HG03175 (cell line): ENCODE measurements around the gene PITPNC1.
"Not testable (repeated sequence)": the region's sequence is repeated elsewhere in the genome, so short reads cannot be mapped to it uniquely, and the experiment has no call there.

Experiments
- ATAC-seq: cut with Tn5 transposase; IDR thresholded peaks from one replicate; pipeline ENCODE4 v1.9.1; 2021; ENCODE audit warnings: mild to moderate bottlenecking, moderate library complexity; ENCODE audit not compliant: unreplicated experiment

The PITPNC1 gene

DNA sequence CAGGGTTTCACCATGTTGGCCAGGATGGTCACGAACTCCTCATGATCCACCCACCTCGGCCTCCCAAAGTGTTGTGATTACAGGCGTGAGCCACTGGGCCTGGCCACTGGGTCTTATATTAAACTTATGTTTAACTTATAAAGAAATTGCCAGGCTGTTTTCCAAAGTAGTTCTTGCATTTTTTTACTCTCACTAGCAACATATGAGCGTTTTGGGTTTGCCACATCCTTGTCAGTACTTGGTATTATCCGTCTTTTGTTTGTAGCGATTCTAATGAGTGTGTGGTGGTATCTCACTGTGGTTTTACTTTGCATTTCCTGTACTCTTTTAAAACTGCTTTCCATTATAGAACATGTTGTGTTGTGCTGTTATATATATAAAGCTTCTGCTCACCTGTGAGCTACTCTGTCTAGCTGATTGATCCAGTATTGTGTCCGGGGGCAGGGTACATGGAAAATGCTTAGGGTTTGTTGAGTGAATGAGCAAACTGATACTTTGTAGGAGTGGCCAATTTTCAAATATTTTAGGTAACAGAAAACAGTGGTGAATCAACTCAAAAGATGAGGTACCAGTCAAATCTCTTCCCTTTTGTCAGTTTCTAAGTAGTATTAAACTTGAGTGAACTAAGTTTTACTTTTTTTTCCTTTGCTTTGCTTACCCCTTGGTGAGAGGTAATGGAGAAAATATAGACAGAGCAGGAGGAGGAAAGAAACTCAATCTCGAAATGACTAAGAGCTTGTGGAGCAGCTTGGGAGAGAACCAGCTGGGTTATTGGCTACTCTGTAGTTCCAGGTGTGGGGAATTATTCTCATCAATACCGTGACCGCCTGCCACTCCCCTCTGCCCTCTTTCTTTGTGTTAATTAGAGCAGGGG lies 75.8 kb downstream of the PITPNC1 start:
- no peak for ATAC-seq

DNA sequence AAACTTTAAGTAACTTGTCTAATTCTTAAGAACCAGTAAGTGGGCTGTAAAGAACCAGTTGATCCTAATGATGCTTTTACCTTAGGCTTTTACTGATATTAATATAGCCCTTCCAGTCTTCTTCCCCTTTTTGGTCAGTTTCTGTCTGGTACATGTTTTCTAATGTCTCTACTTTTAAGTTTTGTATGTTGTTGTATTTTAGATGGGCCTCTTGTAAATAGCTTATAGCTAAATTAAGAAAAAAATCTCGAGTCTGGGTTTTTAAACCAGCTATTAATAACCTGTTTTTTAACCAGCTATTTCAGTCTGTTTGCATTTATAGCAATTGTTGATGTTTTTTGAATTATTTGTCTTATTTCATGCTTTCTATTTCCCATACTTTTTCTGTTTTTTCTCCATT lies 79.0 kb downstream of the PITPNC1 start:
- ATAC-seq = no peak

DNA sequence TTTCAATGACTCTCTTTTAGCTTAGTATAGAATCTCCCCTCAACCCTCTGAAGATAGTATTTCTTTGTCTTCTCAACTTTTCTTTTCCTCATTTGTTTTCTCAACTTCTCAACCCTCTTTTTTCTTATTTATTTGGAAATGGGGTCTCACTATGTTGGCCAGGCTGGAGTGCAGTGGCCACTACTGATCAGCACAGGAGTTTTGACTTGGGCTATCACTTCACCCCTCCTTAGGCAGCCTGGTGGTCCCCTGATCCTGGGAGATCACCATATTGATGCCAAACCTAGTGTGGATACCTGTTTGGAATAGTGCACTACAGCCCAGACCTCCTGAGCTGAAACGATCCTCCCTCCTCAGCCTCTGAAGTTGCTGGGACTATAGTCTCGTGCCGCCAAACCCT lies 79.8 kb downstream of the PITPNC1 start:
- ATAC-seq = no peak

DNA sequence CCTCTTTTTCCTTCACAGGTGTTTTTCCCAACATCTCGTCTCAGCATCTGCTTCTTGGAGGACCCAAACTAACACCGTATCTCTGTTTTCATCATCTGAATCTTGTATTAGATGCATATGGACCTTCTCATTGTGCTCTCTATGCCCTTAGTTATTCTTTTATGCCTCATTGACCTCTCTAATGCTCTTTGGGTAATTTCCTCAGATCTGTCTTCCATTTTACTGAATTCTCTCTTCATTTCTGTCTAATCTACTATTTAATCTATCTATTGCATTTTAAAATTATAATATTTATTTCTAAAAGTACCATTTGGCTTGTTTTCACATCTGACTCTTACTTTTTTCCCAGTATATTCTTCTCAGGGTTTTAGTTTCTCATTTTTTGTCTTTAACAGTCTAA lies 81.1 kb downstream of the PITPNC1 start:
- no peak for ATAC-seq

DNA sequence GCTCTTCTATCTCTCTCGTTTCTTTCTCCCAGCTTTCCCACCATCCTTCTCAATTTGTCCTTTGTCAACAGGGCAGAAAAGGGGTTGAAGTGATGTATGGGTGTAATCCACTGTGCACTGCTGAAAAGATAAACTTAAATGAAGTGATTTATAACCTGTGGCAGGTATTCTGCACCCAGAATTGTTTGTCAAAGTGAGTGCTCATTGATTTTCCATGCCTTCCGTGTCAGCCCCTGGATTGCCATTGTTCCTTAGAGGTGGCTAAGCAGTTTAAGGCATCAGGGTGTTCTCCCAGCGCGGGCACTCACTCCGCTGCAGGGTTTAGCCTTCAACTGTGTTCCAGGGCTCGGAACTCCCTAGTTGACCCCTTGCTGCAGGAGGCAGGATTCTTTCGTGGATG lies 82.9 kb downstream of the PITPNC1 start:
- ATAC-seq = no peak

DNA sequence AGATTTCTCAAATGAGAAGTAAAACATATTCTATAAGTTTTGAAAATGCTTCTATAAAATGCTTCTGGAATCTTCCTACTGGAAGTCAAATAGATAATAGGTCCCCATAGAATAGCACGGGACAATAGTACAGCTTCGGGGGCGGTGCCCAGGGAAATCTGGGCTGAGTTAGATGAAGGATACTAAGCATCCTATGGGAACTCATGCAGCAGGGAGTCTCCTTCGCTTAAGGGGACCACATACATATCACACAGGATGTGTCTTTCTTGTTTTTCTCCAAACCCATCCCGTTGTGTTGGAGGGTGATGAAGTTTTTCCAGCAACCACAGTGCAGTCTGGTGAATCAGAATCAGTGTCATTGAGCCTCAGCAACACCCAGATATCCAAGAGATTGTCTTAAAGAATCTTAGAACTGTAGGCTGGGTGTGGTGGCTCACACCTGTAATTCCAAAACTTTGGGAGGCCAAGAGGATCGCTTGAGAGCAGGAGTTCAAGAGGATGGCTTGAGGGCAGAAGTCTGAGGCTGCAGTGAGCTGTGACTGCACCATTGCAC lies 84.2 kb downstream of the PITPNC1 start:
- no peak for ATAC-seq

DNA sequence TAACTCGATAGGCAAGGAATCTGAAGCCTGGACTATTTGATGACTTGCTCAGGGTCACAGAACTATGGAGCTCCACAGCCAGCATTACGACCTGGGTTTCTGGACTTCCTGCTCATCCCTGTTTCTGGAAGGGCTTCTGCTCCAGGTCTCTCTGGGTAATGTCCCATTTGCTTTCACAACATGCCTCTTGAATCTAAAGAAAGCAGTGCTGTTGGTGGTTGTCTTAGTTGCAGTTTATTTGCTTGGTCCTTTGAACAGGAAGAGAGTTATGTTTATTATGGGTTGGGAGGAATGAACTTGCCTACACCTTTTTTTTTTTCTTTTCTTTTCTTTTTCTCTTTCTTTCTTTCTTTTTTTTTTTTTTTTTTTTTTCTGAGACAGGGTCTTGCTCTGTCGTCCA lies 84.8 kb downstream of the PITPNC1 start:
- ATAC-seq = no peak

DNA sequence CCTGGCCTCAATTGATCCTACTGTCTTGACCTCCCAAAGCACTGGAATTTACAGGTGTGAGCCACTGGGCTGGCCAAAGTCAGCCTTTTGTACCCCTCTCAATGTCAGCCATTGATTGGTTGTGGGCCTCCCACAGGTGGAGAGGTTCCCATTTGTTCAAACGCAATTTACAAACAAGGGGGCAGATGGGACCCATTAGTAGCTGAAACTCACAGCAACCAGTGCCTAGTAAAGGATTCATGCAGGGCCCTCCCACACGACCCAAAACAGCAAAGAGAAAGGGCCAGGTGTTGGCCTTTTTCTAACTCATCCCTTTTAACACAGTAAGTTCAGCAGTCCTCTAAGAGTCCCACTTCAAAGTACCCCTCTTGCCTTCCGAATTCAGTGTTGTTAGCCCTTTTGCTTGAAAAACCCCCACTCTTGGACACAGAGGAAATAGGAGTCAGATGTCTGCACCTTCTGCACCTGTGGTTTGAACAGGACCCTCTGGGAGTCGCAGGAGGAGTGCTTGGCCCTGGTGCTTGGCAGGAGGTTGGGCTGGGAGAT lies 89.2 kb downstream of the PITPNC1 start:
- ATAC-seq = no peak

DNA sequence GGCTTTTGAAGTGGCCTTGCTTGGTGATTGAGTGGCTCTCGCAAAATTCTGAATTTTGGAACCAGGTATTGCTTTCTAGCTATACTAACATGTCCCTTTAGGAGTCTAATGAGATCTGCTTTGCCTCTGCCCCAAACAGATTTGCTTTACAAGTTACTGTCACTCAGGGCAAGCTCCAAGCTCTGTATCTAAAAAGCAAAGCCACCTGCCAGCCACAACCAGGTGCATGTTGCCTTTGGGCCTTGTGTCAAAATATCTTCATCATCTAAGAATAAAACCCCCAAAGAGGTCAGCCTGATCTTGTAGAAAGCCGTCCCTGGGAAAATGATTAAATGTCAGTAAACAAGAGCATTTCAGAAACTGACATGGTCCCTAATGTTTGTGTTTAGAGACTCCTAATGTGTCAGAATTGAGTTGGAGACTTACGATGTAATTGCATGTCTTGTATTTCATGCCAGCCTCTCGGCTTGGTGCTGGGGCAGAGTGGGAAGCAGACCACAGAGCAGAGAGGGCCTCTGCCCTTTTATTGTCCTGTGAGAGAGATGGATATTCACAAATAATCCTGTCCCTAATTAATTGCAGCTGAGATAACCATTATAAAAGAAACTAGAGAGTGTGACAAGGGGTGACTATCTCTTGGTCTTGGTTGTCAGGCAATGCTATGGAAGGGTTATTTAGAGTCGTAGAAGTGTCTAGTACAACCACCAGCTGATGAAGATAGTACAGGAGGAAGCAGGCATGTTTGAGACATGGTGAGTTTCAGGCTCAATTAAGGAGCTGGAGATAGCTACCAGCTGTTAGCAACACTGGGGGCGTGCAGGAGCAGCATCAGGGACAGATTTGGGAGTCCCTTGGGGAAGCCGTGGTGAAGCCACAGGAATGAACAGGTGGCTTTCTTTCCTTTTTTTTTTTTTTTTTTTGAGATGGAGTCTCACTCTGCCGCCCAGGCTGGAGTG lies 90.7 kb downstream of the PITPNC1 start:
- no peak for ATAC-seq

DNA sequence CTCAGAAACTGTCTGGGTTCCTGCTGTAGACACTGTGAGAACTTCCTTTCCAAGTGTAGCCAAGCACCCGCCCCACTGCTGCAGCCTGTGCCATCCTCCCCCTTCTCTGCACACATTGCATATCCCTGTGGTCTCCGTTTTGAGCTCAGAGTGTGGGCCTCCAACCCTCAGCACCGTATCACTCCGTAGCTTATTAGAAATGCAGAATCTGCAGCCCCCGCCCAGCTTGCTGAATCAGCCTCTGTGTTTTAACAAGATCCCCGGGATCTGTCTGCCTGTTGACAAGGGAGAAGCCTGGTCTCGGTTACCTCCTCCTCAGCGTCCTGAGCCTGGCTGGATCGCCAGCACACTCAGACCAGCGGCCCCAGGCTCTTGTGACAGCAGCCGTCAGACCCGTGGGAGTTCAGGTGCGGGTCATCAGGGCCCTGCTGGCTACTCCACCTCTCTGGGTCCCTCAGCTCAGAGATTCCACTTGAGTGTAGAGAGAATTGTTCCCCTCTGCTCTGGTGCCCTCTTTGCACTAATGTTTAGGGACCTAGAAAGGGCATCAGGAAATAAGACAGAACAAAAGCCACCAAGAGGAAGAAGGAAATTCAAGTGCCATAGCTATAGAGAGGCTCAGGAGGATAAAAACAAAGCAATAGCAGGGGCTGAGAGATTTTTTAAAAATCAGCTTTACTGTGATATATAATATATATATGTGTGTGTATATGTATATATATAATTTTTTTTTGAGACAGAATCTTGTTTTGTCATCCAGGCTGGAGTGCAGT lies 92.3 kb downstream of the PITPNC1 start:
- no peak for ATAC-seq

DNA sequence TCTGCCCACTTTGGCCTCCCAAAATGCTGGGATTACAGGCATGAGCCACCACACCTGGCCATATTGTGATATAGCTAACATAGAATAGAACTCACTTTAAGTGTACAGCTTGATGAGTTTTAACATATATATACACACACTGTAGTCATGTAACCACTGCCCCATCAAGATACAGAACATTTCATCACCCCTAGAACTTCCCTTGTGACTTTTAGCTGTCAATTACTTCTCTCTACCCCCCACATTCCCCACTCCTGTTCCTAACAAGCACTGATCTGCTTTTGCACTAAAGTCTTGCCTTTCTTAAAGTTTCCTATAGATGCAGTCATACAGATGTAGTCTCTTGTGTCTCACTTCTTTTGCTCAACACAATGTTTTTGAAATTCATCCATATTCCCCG lies 93.1 kb downstream of the PITPNC1 start:
- no peak for ATAC-seq

DNA sequence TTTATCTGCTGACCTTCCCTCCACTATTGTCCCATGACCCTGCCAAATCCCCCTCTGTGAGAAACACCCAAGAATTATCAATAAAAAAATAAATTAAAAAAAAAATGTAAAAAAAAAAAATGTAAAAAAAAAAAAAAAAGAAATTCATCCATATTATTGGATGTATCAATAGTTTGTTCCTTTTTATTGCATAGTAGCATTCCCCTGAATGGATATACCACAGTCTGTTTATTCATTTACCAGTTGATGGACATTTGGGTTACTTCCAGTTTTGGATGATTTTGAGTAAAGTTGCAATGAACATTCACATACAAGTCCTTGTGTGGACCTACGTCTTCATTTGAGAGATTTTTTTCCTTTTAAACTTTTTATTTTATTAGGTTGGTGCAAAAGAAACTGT lies 94.0 kb downstream of the PITPNC1 start:
- no peak for ATAC-seq

DNA sequence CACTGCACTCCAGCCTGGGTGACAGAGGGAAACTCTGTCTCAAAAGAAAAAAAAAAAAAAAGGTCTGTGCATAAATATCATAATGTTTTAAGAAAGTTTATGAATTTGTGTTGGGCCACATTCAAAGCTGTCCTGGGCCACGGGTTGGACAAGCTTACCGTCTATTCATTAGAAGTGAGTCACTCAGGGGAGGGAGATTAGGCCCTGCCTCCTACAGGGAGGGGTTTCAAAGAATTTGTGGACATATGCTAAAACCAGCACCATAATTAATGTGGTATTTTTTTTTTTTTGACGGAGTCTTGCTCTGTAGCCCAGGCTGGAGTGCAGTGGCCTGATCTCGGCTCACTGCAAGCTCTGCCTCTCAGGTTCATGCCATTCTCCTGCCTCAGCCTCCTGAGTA lies 95.5 kb downstream of the PITPNC1 start:
- not testable (repeated sequence) for ATAC-seq

DNA sequence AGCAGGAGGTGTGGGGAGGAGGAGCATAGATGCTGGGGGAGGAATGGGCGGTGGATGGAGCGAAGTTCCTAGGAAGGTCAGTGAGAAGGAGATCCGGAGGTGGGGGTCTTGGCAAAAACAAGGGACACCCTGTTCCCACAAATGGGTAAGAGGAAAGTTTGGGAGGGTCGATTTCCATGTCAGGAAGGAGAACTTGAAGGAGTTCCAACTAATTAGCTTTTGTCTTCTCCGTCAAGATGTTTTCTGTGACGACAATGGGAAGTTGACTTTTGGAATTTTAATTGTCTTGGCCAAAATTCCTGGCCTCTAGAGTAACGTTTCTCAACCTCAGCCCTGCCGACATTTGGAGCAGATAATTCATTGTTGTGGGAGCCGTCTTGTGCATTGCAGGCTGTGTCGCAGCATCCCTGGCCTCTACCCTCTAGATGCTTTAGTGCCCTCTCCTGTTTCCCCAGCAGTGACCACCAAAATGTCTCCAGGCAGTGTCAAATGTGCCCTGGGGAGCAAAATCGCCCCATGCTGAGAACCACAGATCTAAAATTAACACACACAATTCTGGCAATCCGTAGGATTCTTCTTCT lies 97.1 kb downstream of the PITPNC1 start:
- ATAC-seq = no peak

DNA sequence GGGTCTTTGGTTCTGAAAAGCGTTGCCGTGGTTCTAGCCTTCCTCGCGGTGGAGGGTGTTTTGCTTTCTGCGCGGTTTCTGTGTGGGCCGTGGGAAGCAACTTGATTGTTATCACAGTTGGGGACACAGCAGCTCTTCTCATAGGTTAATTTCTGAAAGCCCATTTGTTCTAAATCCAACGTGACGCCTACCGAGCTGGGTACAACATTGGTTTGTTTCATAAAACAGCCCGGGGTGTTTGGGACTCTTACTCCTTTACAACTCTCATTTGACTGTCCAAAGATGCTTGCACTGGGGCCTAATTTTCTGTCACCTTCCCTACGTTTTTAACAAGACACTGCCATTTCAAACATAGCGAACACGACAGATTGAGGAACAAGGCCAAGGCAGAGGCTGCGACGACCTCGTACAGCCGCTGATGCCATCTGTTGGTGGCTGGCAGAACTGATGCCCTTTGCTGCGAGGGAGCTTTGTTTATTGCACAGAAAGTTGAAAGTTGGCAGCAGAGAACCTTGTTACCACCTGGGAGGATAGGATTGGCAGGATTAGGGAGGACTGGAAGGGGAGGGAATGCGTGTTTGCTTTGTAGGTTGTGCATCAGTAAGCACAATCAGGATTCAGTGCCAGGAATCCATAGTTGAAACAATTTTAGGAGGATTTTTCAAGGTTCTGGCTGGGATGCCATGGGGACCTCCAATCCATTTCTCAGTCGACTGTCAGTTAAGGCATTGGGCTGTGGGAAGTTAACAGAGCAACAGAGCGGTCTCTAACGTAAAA lies 98.3 kb downstream of the PITPNC1 start:
- ATAC-seq = peak; percentile 79

DNA sequence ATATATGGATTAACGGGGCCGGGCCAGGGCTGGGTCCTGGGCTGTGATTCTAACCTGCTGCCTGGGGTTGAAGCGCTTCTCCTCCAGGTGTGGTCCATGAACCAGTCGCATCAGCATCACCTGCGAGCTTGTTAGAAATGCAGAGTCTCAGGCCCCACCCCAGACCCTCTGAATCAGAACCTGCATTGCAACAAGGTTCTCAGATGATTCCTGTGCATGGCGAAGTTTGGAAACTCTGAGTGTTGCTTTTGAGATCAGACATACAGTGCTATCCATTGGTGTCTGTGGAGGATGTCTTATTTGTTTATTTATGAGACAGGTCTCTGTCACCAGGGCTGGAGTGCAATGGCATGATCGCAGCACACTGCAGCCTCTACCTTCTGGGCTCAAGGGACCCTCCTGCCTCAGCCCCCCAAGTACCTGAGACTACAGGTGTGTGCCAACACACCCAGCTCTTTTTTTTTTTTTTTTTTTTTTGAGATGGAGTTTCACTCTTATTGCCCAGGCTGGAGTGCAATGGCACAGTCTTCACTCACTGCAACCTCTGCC lies 99.8 kb downstream of the PITPNC1 start:
- no peak for ATAC-seq

DNA sequence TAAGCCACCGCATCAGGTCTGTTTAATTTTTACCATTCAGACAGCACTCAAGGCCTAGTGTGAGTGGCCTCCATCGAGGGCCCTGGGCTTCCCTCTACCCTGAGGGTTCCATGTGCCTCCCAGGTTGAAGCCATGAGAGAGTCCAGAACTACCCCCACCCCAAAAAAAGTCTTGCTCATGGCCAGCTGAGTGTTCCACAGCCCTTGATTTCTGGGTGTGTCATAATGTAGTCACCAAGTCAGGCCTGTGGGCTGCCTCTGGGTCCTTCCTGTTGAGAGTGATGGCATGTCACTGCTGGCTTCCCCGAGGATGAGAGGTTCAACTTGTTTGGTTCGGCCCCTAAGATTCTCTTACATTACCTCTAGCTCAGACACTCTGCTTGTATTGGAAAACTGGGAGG lies 100.6 kb downstream of the PITPNC1 start:
- ATAC-seq = no peak

DNA sequence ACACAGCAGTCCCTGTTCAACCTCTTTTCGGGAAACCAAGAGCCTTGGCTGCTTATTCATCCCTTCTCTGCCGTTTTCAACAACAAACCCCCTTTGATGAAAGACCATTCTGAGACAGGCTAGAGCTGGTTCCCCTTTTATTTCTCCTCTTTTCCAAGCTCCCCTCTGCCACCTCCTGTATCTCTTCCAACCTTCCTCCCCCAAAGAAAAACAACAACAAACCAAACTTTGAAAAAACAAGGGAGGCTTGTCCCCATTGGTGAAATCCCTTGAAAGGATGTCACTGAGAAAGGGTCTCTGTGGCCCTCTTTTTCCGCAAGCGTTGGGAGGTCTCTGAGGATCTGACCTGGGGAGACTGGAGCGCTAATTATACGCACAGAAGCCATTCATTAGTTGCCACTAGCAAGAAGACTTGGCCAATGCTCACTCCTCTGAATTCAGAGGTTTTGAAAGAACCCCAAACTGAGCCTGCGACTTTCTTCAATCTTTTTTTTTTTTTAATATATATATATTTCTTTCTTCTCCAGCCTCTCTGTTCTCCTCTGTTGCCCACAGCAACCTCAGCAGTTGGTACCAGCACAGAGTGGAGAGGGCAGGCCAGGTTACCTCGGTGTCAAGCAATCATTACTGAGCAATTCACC lies 101.4 kb downstream of the PITPNC1 start:
- no peak for ATAC-seq

DNA sequence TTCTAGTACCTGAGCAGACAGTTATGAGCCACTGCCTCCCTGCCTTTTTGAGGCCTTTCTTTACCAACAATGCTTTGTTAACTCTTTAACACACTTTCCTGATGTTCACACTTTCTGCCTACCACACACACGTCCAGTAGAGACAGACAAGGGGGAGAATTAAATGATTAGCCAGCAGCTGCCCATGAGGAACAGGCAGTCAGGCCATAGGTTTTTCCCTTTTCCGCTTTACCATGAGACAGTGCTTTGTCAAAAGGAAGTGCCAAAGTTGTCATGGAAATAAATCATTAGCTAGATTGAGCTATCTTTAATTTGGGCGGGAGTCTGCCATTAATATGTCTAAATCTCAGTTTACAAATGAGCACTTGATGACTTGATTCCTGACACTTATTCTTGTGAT lies 102.1 kb downstream of the PITPNC1 start:
- no peak for ATAC-seq
